WTC11 (cell line): Measurements from ENCODE around the gene FGD5. TPM values are rescaled to one million over a fixed set of nuclear protein-coding genes. Genes with fewer than 3 reads are reported as not detected.
A peak's percentile ranks its signal among the peaks of the same experiment; 100 is the strongest.
"Not testable (repeated sequence)": the region's sequence is repeated elsewhere in the genome, so short reads cannot be mapped to it uniquely, and the experiment has no call there.

ENCODE experiments used
- ATAC-seq: fragments of 200-7000 bp; cut with Tn5 transposase; 2 replicates; pipeline ENCODE4 v1.10.0; 2021; ENCODE audit warnings: mild to moderate bottlenecking, moderate library complexity
- CTCF ChIA-PET: fragments of 300-600 bp; sonication (Branson Sonifier 250); formaldehyde crosslinking; loops from one replicate; lab custom pipeline; 2021; ENCODE audit warnings: antibody characterized with exemption; lab: Charles Lee
- POLR2A ChIA-PET: fragments of 350-600 bp; sonication (Branson Sonifier 250); formaldehyde crosslinking; loops from one replicate; lab custom pipeline; 2021; ENCODE audit warnings: antibody characterized with exemption; lab: Charles Lee
- DNase-seq: peaks from one replicate; pipeline ENCODE4 v3.0.0; 2021; ENCODE audit warnings: low spot score
- H3K27ac Mint-ChIP-seq: 2 replicates; pipeline ENCODE4 v1.8.0; 2021; ENCODE audit warnings: mixed read lengths
- H3K27me3 Mint-ChIP-seq: 2 replicates; pipeline ENCODE4 v1.8.0; 2021; ENCODE audit warnings: low read depth, mild to moderate bottlenecking, moderate library complexity, mixed read lengths
- H3K36me3 Mint-ChIP-seq: 2 replicates; pipeline ENCODE4 v1.8.0; 2021; ENCODE audit warnings: mixed read lengths
- H3K4me1 Mint-ChIP-seq: 2 replicates; pipeline ENCODE4 v1.8.0; 2022; ENCODE audit warnings: mixed read lengths
- H3K4me3 Mint-ChIP-seq: 2 replicates; pipeline ENCODE4 v1.8.0; 2021; ENCODE audit warnings: mild to moderate bottlenecking, moderate library complexity, mixed read lengths
- H3K9me3 Mint-ChIP-seq: 2 replicates; pipeline ENCODE4 v1.8.0; 2021; ENCODE audit warnings: mixed read lengths
- E2F5 ChIP-seq: sonication (generic); formaldehyde crosslinking; IDR thresholded peaks from 2 replicates; pipeline ENCODE4 v1.8.1; 2022; ENCODE audit warnings: mild to moderate bottlenecking, moderate library complexity, missing genetic modification reagents
- ELF4 ChIP-seq: sonication (generic); formaldehyde crosslinking; IDR thresholded peaks from 2 replicates; pipeline ENCODE4 v1.8.1; 2022; ENCODE audit warnings: low read depth, mild to moderate bottlenecking, moderate library complexity, missing genetic modification reagents
- FOXP1 ChIP-seq: sonication (generic); formaldehyde crosslinking; IDR thresholded peaks from 2 replicates; pipeline ENCODE4 v1.8.0; 2022; ENCODE audit warnings: missing genetic modification reagents, mild to moderate bottlenecking, moderate library complexity, borderline replicate concordance
- NR2C2 ChIP-seq: sonication (generic); formaldehyde crosslinking; IDR thresholded peaks from 2 replicates; pipeline ENCODE4 v1.8.0; 2022; ENCODE audit warnings: mild to moderate bottlenecking, missing genetic modification reagents
- NR3C1 ChIP-seq: sonication (generic); formaldehyde crosslinking; conservative IDR thresholded peaks from 2 replicates; pipeline ENCODE4 v1.8.1; 2023; ENCODE audit warnings: low read depth, mild to moderate bottlenecking, missing genetic modification reagents
- TEAD1 ChIP-seq: sonication (generic); formaldehyde crosslinking; IDR thresholded peaks from 2 replicates; pipeline ENCODE4 v1.8.0; 2022; ENCODE audit warnings: mild to moderate bottlenecking, missing genetic modification reagents
- TP53 ChIP-seq: sonication (generic); formaldehyde crosslinking; IDR thresholded peaks from 2 replicates; pipeline ENCODE4 v1.8.1; 2023; ENCODE audit warnings: mild to moderate bottlenecking, missing genetic modification reagents
- USF1 ChIP-seq: sonication (generic); formaldehyde crosslinking; IDR thresholded peaks from 2 replicates; pipeline ENCODE4 v1.8.0; 2022; ENCODE audit warnings: mild to moderate bottlenecking, missing genetic modification reagents
- ZNF219 ChIP-seq: sonication (generic); formaldehyde crosslinking; IDR thresholded peaks from 2 replicates; pipeline ENCODE4 v1.8.0; 2023; ENCODE audit warnings: missing genetic modification reagents, mild to moderate bottlenecking, borderline replicate concordance
- ZNF317 ChIP-seq: sonication (generic); formaldehyde crosslinking; IDR thresholded peaks from 2 replicates; pipeline ENCODE4 v1.8.1; 2023; ENCODE audit warnings: low read depth, mild to moderate bottlenecking, moderate library complexity, missing genetic modification reagents, borderline replicate concordance
- total RNA-seq: library from RNA; stranded (reverse); gene quantifications from 3 replicates; pipeline ENCODE4 v1.2.3, GENCODE V29; 2021
- TF ChIP-seq, protein P1 (sequence below): sonication (generic); formaldehyde crosslinking; IDR thresholded peaks from 2 replicates; pipeline ENCODE4 v1.8.1; 2023; ENCODE audit warnings: mild to moderate bottlenecking, missing genetic modification reagents
- TF ChIP-seq, protein P2 (sequence below): sonication (generic); formaldehyde crosslinking; IDR thresholded peaks from 2 replicates; pipeline ENCODE4 v1.8.1; 2022; ENCODE audit warnings: low read depth, mild to moderate bottlenecking, moderate library complexity, missing genetic modification reagents, borderline replicate concordance

The FGD5 gene
- total RNA-seq, 1 experiment from 2014 or later = 18.3 TPM

- Mint-ChIP-seq H3K9me3 (peaks cover 13% of the 10 kb centered on the region), H3K27ac (peak overlapping the region; percentile 55; the same call in 1 of the 2 replicates), H3K27me3 (no peaks in the 10 kb centered on the region), H3K4me1 (peaks cover 31% of the 10 kb centered on the region), H3K36me3 (peaks cover 6% of the 10 kb centered on the region), H3K4me3 (no peak overlapping the region)
- TF ChIP-seq NR2C2 (CRISPR knock-in tag) = no peak
- TF ChIP-seq TEAD1 (CRISPR knock-in tag) = peak; percentile 55; the same call in 1 of the 2 replicates
- peak; percentile 47 for DNase-seq
- ChIA-PET CTCF (interaction anchor here (1.0 to 2.8 kb wide), 9 partner anchors 14 to 119 kb away, joined by 3 to 12 read pairs (median 4); no protein-coding TSS in a partner anchor), POLR2A (no interaction called here)
- ATAC-seq = peak; percentile 72
These were observed 81.3 kb downstream of the FGD5 start for GRCh38 chr3:14899993-14900618.

- H3K9me3 Mint-ChIP-seq = peaks cover 21% of the 10 kb centered on the region
- TF ChIP-seq, protein P1, sequence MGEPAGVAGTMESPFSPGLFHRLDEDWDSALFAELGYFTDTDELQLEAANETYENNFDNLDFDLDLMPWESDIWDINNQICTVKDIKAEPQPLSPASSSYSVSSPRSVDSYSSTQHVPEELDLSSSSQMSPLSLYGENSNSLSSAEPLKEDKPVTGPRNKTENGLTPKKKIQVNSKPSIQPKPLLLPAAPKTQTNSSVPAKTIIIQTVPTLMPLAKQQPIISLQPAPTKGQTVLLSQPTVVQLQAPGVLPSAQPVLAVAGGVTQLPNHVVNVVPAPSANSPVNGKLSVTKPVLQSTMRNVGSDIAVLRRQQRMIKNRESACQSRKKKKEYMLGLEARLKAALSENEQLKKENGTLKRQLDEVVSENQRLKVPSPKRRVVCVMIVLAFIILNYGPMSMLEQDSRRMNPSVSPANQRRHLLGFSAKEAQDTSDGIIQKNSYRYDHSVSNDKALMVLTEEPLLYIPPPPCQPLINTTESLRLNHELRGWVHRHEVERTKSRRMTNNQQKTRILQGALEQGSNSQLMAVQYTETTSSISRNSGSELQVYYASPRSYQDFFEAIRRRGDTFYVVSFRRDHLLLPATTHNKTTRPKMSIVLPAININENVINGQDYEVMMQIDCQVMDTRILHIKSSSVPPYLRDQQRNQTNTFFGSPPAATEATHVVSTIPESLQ = no peak
- TF ChIP-seq FOXP1 (CRISPR knock-in tag) (no peak), ELF4 (CRISPR knock-in tag) (no peak), TP53 (CRISPR knock-in tag) (no peak), ZNF219 (CRISPR knock-in tag) (no peak), USF1 (CRISPR knock-in tag) (no peak), ZNF317 (CRISPR knock-in tag) (no peak)
- ChIA-PET POLR2A (interaction anchor here (0.5 to 0.7 kb wide), 2 partner anchors 79 to 664 kb away, joined by 3 to 5 read pairs; no protein-coding TSS in a partner anchor), CTCF (interaction anchor here (1.0 to 2.8 kb wide), 9 partner anchors 13 to 128 kb away, joined by 3 to 12 read pairs (median 3); no protein-coding TSS in a partner anchor)
- DNase-seq (no peak), ATAC-seq (peak; percentile 22; the same call in 1 of the 2 replicates)
- peaks cover 31% of the 10 kb centered on the region for H3K4me1 Mint-ChIP-seq
- H3K27ac Mint-ChIP-seq = peak overlapping the region; percentile 38; the same call in 1 of the 2 replicates
- peaks cover 15% of the 10 kb centered on the region for H3K36me3 Mint-ChIP-seq
- H3K27me3 Mint-ChIP-seq = no peaks in the 10 kb centered on the region
- H3K4me3 Mint-ChIP-seq = no peak overlapping the region
These were observed 82.4 kb downstream of the FGD5 start for GRCh38 chr3:14900881-14901873.

GRCh38 chr3:14902719-14903118 is 84.0 kb downstream of the FGD5 start:
- Mint-ChIP-seq H3K36me3 (peaks cover 19% of the 10 kb centered on the region), H3K27me3 (no peaks in the 10 kb centered on the region), H3K4me3 (no peak overlapping the region), H3K4me1 (peaks cover 31% of the 10 kb centered on the region)
- CTCF ChIA-PET = no interaction called here
- no peak for DNase-seq
- TF ChIP-seq E2F5 (no peak), NR3C1 (no peak)
- TF ChIP-seq, protein P1 = no peak
- TF ChIP-seq, protein P2, sequence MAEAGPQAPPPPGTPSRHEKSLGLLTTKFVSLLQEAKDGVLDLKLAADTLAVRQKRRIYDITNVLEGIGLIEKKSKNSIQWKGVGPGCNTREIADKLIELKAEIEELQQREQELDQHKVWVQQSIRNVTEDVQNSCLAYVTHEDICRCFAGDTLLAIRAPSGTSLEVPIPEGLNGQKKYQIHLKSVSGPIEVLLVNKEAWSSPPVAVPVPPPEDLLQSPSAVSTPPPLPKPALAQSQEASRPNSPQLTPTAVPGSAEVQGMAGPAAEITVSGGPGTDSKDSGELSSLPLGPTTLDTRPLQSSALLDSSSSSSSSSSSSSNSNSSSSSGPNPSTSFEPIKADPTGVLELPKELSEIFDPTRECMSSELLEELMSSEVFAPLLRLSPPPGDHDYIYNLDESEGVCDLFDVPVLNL = no peak
- TF ChIP-seq, all 79 proteins: peak for 0
- no peak overlapping the region for H3K27ac Mint-ChIP-seq
- POLR2A ChIA-PET = no interaction called here
- no peak for ATAC-seq
- peaks cover 21% of the 10 kb centered on the region for H3K9me3 Mint-ChIP-seq

DNA sequence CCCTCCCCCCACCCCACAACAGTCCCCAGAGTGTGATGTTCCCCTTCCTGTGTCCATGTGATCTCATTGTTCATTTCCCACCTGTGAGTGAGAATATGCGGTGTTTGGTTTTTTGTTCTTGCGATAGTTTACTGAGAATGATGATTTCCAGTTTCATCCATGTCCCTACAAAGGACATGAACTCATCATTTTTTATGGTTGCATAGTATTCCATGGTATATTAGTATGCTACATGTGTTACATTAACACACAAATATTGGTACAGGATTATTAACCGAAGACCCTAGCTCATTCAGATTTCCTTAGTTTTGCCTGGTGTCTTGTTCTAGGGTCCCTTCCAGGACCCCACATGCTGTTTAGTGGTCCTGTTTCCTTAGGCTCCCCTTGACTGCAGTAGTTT is 84.7 kb downstream of the FGD5 start:
- H3K27me3 Mint-ChIP-seq, H3K4me3 Mint-ChIP-seq, DNase-seq, H3K27ac Mint-ChIP-seq, CTCF ChIA-PET, POLR2A ChIA-PET, ATAC-seq: not testable (repeated sequence)
- Mint-ChIP-seq H3K36me3 (peaks cover 19% of the 10 kb centered on the region), H3K9me3 (peaks cover 21% of the 10 kb centered on the region), H3K4me1 (peaks cover 29% of the 10 kb centered on the region)
